Activated CD8-positive, alpha-beta memory T cell treated with anti-CD3 and anti-CD28 coated beads for 4 hours (primary cell): Measurements from ENCODE around the gene NUP214.

ENCODE experiments used
- DNase-seq, 2 donors: peaks; one replicate each; pipeline ENCODE4 v3.0.0-alpha.2; 2020; ENCODE audit warnings: low read depth in 2 of 2

The NUP214 gene

DNA sequence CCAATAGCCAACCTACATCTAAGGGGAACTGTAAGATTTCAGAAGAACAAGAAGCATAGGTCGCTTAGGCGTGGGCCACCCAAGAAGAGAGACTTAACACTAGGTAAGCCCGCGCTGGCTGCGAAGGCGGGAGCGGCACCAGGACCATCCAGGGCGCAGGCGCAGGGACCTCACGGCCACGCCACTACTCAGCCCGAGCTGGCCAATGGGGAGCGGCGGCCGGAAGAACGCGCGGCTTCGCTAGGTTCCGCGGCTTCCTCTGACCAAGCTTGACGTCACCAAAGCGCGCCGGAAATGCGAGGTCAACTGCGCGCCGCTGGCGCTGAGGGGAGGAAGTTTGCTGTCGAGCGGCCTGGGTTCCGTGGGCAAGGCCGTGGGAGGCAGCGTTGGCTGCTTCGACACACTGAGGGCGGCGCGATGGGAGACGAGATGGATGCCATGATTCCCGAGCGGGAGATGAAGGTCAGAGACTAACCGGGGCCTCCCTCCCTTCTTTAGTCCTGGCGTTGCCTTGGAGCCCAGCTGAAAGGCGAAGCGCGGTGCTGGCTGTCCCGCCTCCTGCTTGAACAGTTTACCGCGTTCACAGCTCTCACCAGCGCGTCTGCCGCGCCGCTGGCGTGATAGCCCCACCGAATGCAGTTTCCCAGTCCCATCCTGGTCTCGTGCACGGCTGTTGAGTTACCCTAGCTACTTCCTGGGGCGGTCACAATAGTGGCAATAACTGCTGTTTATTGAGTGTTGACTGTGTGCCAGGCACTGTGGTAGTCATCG lies at the start of gene NUP214:
TSS of gene NUP214 (plus strand) at position 299 of the 771 bp plus-strand sequence. CDS start at position 418, 119 bp downstream.
- peak; percentile 99 to 100 for DNase-seq

DNA sequence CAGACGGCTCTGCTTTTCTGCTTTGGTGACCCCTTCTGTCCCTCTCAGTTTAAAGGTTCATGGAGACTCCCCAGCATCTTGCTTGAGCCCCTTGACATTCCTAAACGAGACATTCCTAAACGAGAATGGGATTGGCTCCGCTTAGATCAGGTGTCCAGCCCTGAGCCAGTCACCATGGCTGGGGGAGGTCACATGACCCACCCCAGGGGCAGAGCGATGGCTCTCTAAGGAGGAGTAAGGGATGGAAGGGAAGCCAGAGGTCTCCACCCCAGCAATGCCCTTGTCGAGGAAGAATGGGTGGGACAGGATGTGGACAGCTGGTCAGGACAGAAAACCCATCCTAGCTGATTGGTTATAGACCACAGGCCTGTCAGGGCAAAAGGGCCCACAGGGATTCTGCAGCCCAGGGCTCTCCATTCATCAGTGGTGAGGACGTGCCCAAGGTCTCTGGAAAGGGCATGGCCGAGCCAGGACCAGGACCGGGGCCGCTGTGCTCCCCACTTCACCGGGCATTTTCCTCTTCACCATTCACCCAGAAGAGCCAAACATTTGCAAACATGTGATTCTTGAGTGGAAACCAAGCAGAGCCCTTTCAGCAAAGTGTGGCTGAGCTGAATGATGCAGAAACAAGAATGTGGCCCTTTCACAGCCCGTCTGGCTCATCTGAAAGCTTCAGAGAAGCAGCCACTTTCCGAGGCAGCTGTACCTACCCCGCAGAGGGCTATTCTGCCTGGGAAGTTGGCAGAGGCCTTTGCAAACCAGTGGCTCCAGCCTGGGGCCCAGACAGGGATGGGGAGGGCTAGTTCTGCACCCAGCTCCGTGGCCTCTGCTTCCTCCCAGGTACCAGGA lies 48.8 kb upstream of the NUP214 start:
- DNase-seq = no peak

DNA sequence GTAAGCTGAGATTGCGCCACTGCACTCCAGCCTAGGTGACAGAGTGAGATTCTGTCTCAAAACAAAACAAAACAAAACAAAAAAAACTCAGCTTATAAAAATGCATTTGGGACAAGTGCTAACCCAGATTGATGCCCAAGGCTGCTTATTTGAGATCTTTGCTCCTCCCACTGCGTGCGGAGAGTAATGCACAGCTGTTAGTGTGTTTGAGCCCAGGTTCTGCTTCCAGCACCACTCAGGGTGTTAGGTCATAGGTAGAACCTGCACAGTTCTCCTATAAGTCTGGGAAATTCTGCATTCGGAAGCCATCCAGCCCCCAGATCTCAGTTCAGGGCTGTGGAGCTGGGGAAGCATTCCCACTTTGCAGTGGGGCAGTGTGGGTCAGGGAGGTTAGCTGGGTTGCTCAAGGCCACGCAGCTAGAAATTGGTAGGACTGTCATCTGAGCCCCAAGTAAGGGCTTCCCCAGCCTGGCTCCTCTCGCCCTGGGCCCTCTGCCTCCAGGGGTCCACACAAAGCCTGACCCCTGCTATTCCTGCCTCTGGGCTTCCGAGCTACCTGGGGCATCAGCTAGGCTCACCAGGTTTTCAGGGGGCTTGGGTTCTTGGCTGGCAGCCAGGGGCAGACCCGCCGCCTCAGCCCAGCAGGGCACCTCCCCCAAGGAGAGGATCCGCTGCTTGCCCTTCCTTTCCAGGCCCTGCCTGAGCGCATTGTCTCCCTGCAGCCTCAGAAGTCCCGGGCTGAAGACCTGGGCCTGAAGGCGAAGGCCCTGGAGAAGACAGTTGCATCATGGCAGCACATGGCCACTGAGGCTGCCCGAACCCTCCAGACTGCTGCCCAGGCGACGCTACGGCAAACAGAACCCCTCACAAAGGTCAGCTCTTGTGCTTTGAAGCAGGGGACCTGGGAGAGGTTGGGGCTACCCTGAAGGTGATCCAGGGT lies 46.7 kb upstream of the NUP214 start:
- no peak for DNase-seq

DNA sequence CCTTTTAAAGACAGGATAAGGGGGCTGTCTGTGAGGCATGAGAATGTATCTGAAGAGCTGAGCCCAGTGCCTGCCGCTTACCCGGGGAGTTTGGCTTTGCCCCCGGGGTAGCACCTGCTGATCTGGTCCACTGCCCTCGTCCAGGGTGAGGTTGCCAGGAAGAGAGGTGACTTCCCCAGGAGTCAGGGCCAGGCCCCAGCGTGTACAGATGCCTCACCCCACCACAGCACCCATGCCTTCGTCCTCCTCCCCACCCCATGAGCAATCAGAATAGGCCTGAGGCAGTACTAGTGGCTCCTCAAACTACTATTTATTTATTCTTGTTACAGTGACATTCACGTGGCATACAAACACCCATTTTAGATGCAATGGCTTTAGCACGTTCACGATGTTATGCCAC lies 44.8 kb upstream of the NUP214 start:
- no peak for DNase-seq

DNA sequence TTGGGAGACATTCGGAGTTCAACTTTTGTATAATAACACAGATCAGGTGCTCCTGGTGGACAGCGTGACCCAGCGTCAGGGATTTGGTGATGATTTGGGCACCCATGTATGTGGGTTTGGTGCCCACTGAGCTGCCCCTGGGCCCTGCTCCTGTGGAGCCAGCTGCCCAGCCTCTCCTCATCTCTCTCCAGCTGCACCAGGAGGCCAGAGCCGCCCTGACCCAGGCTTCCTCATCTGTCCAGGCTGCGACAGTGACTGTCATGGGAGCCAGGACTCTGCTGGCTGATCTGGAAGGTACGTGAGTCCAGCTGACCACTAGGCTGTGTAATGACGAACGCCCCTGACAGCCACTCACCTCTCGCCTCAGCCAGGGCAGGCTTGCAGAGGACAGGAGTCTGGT lies 43.5 kb upstream of the NUP214 start:
- DNase-seq = no peak

DNA sequence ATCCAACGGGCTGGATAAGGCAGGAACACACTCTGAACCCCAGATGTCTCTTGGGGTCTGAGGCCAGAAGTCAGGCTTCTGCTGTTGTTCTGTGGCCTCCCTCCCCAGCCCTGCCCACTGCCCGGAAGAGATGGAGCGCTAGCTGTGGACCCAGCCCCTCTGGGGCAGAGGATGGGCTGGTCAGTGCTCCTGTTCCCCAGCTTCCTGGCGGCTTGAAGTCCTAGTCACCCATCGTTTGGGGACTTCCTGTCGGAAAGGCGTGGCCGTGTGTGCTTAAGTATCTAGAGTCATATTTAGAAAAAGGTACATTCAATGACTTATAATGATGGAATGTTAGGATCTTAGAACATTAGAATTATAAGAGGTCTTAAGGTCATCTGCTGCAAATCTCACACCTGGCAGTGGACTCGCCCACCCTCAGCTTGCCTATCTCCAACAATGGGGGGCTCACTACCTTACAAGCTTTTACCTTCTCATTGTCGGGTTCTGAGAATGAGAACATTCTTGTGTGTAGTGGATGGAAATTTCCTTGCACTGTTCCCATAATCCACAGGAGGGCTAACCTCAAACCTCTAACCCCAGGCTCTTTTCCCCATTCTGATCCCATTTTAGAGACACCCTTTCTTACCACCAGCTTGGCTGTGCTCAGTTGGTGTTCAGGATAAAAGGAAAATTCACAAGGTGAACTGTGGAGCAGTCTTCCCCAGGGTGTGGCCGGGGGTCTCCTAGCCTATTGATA lies 42.4 kb upstream of the NUP214 start:
- DNase-seq = no peak

DNA sequence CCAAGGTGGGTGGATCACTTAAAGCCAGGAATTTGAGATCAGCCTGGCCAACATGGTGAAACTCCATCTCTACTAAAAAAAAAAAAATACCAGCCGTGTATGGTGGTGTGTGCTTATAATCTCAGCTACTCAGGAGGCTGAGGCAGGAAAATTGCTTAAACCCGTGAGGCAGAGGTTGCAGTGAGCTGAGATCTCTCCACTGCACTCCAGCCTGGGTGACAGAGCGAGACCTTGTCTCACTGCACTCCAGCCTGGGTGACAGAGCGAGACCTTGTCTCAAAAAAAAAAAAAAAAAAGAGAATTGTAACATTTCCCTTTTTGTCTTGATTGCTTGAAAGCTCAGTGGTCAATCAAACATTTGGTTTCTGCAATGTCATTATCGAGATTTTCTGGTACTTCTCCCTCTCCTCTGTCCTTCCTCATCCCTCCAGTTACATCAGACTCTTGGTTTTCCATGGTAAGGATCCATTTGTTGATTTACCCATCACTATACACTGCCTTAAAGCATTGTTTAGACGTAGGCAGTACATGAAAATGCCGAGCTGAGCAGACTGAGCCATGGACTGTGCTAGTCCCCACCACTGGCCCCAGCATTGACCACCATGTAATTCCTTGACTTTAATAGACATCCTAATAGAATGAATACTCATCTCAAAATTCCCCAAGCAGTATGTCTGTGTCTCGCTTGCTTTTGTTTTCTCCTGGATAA lies 40.6 kb upstream of the NUP214 start:
- DNase-seq = no peak

DNA sequence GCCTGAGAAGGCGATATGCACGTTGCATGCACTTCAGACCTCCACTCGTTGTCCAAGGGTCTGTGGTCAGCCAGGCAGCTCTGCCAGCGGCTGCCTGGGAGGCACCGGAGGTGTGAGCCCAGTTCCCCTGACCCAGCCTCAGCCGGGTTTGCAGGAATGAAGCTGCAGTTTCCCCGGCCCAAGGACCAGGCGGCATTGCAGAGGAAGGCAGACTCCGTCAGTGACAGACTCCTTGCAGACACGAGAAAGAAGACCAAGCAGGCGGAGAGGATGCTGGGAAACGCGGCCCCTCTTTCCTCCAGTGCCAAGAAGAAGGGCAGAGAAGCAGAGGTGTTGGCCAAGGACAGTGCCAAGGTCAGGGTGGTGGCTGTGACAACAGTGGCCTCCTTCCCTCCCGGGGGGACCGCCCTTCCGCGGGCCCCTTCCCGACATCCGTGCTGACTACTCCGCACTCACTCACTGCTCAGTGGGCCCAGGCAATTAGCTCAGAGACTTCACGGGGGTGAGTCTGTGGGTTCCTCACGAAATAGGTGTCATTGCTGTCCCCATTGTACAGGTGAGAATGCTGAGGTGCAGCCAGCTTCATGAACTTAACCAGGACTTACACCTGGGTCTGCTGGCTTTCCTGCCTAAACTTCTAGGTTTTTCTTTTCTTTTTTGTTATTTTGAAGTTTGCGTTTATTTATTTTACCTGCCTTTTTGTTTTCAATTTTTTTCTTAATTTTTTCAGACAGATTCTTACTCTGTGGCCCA lies 39.8 kb upstream of the NUP214 start:
- DNase-seq = no peak

DNA sequence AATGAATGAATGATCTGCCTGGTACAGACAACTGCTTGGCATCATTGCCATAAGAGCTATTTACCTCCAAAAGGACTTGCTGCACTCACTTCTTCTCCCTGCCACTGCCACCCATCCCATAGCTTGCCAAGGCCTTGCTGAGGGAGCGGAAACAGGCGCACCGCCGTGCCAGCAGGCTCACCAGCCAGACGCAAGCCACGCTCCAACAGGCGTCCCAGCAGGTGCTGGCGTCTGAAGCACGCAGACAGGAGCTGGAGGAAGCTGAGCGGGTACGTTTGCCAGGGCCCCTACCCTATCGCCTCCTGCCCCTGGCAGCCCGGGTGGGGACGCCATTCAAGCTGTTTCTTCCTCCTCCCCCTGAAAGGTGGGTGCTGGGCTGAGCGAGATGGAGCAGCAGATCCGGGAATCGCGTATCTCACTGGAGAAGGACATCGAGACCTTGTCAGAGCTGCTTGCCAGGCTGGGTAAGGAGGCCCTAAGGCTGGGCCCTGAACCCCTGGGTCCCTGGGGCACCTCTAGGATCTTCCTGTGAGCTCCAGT lies 38.0 kb upstream of the NUP214 start:
- DNase-seq = no peak

DNA sequence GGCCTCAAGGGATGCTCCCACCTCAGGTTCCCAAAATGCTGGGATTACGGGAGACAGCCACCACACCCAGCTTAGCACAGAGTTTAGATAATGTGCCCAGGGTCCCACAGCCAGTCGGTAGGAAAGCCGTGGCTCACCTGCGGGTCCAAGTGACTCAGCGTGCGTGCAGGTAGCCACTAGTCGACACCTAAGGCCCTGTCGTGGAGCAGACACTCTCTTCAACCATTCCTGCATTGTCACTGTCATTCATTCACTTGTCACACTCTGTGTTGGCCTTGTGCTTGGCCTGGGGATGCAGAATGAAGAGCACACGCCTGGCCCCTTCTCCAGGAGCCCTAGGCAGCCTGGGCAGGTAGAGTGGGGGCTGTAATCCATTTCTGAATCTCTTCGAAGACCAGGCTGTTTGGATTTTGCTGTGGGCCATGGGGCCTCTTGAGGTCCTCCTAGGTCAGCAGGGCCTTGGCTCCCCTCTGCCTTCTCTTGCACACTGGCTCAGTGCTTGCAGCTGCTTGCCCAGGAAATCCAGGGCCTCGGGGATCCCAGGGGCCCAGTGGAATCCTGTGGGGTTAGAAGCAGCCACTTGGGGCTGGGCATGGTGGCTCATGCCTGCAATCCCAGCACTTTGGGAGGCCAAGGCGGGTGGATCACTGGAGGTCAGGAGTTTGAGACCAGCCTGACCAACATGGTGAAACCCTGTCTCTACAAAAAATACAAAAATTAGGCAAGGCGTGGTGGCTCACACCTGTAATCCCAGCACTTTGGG lies 35.2 kb upstream of the NUP214 start:
- no peak for DNase-seq

DNA sequence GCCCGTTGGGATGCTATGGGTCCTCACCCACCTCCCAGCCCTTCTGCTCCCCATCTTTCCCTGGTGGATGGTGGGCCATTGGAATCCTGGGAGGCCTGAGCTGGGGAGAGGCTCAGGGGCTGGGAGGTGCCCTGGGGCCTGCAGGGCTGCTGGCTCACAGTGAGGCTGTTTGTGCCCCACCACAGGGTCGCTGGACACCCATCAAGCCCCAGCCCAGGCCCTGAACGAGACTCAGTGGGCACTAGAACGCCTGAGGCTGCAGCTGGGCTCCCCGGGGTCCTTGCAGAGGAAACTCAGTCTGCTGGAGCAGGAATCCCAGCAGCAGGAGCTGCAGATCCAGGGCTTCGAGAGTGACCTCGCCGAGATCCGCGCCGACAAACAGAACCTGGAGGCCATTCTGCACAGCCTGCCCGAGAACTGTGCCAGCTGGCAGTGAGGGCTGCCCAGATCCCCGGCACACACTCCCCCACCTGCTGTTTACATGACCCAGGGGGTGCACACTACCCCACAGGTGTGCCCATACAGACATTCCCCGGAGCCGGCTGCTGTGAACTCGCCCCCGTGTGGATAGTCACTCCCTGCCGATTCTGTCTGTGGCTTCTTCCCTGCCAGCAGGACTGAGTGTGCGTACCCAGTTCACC lies 33.9 kb upstream of the NUP214 start:
- no peak for DNase-seq

DNA sequence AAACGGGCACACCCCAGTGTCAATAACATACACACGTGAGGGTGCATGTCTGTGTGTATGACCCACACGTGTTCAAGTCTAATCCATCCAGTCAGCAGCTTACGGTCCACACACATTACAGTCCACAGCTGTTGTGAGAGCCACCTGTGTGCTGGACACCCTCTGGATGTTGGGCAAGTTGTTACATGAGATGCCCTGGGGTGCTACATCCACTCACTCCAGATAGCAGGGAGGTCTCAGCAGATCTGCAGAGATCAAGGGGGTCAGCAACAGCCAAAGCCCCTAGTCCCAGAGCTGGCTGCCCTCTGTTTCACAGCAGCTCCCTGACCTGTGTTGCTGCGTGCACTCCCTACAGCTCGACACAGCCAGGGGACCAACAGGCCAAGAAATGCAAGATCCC lies 33.4 kb upstream of the NUP214 start:
- no peak for DNase-seq

DNA sequence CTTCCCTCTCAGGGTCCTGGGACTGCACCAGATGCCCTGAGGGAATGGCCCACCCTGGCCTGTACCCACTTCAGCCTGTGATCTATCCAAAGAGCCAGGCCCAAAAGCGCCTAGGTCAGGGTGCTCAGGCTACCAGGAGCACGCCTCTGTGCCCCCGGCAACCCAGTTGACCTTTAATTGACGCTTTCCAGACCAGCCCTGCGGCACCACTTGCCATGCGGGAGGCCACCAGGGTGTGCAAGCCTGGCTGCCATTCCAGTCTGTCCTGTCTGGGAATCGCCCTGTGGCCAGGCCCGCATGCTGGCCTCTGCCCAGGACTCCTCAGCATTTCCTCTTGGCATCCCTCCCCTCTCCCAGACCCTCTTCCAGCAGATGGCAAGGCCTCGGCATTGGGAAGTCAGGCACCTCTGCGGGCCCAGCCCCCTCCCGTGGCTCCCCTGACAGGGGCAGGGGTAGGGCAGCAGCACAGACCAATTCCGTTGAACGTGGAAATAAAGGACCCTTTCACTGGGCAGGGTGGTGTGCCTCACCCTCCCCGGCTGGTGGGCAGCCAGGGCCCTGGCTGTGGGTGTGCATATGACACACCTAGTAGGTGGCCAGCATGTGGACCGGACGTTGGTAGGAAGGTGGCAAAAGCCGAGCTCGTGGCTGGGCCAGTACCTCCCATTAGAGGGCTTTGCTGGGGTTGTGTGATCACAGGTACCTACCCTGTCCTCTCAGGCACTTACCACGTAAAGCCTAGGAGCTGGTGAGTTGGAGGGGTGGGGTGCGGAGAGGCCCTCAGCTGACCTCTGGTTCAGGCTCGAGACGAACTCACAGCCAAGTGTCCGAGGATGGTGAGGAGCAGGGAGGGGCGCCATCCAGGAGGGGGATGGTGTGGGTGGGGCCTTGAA lies 32.6 kb upstream of the NUP214 start:
- no peak for DNase-seq

DNA sequence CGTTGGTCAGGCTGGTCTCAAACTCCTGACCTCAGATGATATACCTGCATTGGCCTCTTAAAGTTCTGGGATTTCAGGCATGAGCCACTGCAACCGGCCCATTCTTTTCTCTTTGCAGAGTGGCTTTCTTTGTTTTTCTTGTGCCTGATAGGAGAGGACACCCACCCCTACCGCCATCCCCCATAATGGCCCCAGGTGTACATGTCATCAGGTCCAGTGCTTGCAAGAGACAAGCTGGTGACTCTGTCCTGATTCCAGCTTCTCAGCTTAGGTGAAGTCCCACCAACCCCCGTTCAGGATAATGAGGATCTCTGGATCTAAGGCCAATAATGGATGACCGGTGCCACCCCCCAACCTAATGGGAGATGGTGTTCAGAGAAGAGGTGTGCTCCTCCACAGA lies 31.4 kb upstream of the NUP214 start:
- DNase-seq = no peak

DNA sequence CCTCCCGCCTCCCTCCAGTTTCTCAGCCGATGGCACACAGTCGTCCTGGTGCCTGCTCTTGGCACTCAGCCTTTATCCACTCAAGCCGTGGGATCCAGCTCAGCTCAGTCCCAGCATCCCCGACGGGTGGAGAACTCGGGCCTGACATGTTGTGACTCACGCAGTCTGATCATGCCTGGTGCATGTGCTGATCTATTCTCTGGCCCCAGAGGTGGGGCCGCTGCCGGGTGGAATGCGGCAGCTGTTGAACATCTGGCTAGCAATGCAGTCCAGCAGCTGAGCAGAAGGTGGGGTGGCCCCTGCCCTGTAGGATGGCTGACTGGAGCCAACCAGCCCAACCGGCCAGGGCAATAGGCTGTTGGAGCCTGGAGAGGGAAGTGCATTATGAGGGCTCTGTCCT lies 30.8 kb upstream of the NUP214 start:
- no peak for DNase-seq

DNA sequence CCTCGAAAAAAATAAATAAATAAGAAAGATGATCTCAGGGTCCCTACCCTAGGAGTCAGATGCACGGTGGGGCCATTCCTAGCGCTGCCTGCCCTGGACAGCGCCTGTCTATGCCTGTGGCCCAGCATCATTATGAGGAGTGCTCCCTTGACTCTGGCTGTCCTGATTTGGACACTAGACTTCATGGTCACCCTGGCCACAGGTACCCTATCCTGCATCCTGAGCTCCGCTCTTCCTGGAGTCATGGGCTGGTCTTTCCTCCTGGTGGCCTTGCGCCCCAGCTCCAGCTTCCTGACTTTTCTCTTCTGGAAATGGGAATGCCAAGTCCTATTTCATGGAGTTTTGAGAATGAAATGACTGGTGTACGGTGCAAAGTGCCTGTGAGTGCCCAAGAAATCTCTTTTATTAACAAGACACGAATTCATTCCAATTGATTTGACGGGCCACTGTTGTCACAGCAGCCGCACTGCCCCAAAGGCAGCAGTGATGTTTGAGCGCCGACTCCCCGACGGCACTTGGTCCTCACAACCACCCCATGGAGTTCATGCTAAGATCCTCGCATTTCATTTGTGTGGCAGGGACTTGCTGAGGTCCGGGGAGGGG lies 29.6 kb upstream of the NUP214 start:
- no peak for DNase-seq
